22Rv1 (cell line): ENCODE results near the gene OR4M1.
"Not testable (repeated sequence)": the region's sequence is repeated elsewhere in the genome, so short reads cannot be mapped to it uniquely, and the experiment has no call there.

Source experiments
- CTCF ChIP-seq: fragments of 450-650 bp; IDR thresholded peaks from 2 replicates; pipeline ENCODE4 v1.5.1; 2017; ENCODE audit warnings: mild to moderate bottlenecking
- ZFX ChIP-seq: fragments of 450-650 bp; IDR thresholded peaks from 2 replicates; pipeline ENCODE4 v1.6.1; 2017; ENCODE audit warnings: antibody characterized with exemption, borderline replicate concordance

- TF ChIP-seq CTCF, ZFX: not testable (repeated sequence)
Observed at GRCh38 chr14:19773204-19773603, at the start of gene OR4M1.
